Endothelial cell of umbilical vein (primary cell): Measurements from ENCODE around the gene PSMD9. TPM values are rescaled to one million over a fixed set of nuclear protein-coding genes. Genes with fewer than 3 reads are reported as not detected.

Experiments
- BruUV-seq: library from RNA; stranded (reverse); fragments of 400-500 nt; replicated peaks from 2 replicates; lab custom pipeline; 2021; lab: Mats Ljungman, UMichigan
- CTCF ChIA-PET: fragments of 300-600, 350-600 bp; sonication (Branson Sonifier 250); formaldehyde crosslinking; loops from one replicate; lab custom pipeline; 2021; ENCODE audit warnings: antibody characterized with exemption, inconsistent platforms; lab: Charles Lee
- POLR2A ChIA-PET: fragments of 300-600, 350-600 bp; sonication (Branson Sonifier 250); formaldehyde crosslinking; loops from one replicate; lab custom pipeline; 2021; ENCODE audit warnings: antibody characterized with exemption, inconsistent platforms; lab: Charles Lee
- DNase-seq: peaks from one replicate; pipeline ENCODE4 v3.0.0-alpha.2; 2011; ENCODE audit warnings: low read depth, low spot score
- FAIRE-seq: peaks from 2 replicates; lab custom pipeline; 2011; peaks lifted over from hg19 to GRCh38; lab: Jason Lieb, UNC
- H2AFZ ChIP-seq: 2 replicates; pipeline ENCODE4 v1.6.0; 2012; ENCODE audit warnings: low read depth, low read length, control low read depth, inconsistent platforms
- H3K27ac ChIP-seq: 2 replicates; pipeline ENCODE4 v1.5.1; 2011; ENCODE audit warnings: low read depth, mild to moderate bottlenecking, control low read depth, low read length, moderate library complexity; ENCODE audit not compliant: insufficient read depth
- H3K27me3 ChIP-seq, 2 experiments: 2 replicates each; pipeline versions ENCODE4 v1.6.0 to v1.6.1; 2011; ENCODE audit warnings: low read length in 2 of 2, mixed read lengths in 1 of 2; ENCODE audit not compliant: control insufficient read depth in 2 of 2, insufficient read depth in 2 of 2
- H3K36me3 ChIP-seq, 2 experiments: 2 replicates in 1 of 2; 3 replicates in 1 of 2; pipeline ENCODE4 v1.5.1; 2011; ENCODE audit warnings: low read length in 2 of 2, mild to moderate bottlenecking in 1 of 2, moderate library complexity in 1 of 2; ENCODE audit not compliant: control insufficient read depth in 2 of 2, insufficient read depth in 2 of 2; ENCODE audit errors: extremely low read depth in 1 of 2
- H3K4me1 ChIP-seq: 3 replicates; pipeline ENCODE4 v1.5.1; 2011; ENCODE audit warnings: mild to moderate bottlenecking, low read length; ENCODE audit not compliant: control insufficient read depth, insufficient read depth; ENCODE audit errors: extremely low read depth
- H3K4me2 ChIP-seq: 2 replicates; pipeline ENCODE4 v1.6.1; 2011; ENCODE audit warnings: low read length, control low read depth, mixed read lengths; ENCODE audit not compliant: insufficient read depth
- H3K4me3 ChIP-seq, 3 experiments: fragments of 200-600 bp in 1 of 3; sonication (generic), shearing (Covaris generic) in 1 of 3; replicated peaks in 1 of 3; 2 replicates each; pipeline ENCODE4 v1.5.1; 2011 to 2016; ENCODE audit warnings: control low read depth in 3 of 3, low read length in 3 of 3, mild to moderate bottlenecking in 2 of 3, inconsistent platforms in 1 of 3, low read depth in 1 of 3, moderate library complexity in 1 of 3; ENCODE audit not compliant: insufficient read depth in 1 of 3
- H3K79me2 ChIP-seq: 2 replicates; pipeline ENCODE4 v1.6.0; 2012; ENCODE audit warnings: low read length, inconsistent platforms; ENCODE audit not compliant: control insufficient read depth, insufficient read depth
- H3K9ac ChIP-seq: replicated peaks from 2 replicates; pipeline ENCODE3; 2011; ENCODE audit warnings: low read length, control low read depth; ENCODE audit not compliant: insufficient read depth; ENCODE audit errors: extremely low read depth
- H3K9me1 ChIP-seq: replicated peaks from 3 replicates; pipeline ENCODE4 v1.6.0; 2011; ENCODE audit warnings: mild to moderate bottlenecking, low read length; ENCODE audit not compliant: control insufficient read depth, insufficient read depth; ENCODE audit errors: extremely low read depth
- H3K9me3 ChIP-seq: replicated peaks from 2 replicates; pipeline ENCODE4 v1.5.1; 2012; ENCODE audit warnings: low read length, inconsistent platforms; ENCODE audit not compliant: control insufficient read depth, insufficient read depth
- H4K20me1 ChIP-seq: replicated peaks from 2 replicates; pipeline ENCODE3; 2011; ENCODE audit warnings: mild to moderate bottlenecking, low read length; ENCODE audit not compliant: control insufficient read depth, insufficient read depth; ENCODE audit errors: extremely low read depth
- EZH2 ChIP-seq: IDR thresholded peaks from 2 replicates; pipeline ENCODE4 v1.6.1; 2012; ENCODE audit warnings: borderline replicate concordance, low read depth, mild to moderate bottlenecking, moderate library complexity, low read length, inconsistent platforms; ENCODE audit not compliant: severe bottlenecking
- FOS ChIP-seq: IDR thresholded peaks from 2 replicates; pipeline ENCODE4 v1.6.1; 2011; ENCODE audit warnings: mild to moderate bottlenecking, low read length, moderate library complexity, borderline replicate concordance; ENCODE audit not compliant: insufficient read depth
- GATA2 ChIP-seq: IDR thresholded peaks from 2 replicates; pipeline ENCODE4 v1.7.0; 2011; ENCODE audit warnings: low read depth, mild to moderate bottlenecking, moderate library complexity, mixed read lengths, low read length; ENCODE audit not compliant: insufficient read length, insufficient read depth
- JUN ChIP-seq: IDR thresholded peaks from 2 replicates; pipeline ENCODE4 v1.6.1; 2011; ENCODE audit warnings: borderline replicate concordance, low read depth; ENCODE audit not compliant: insufficient read length, insufficient read depth
- MYC ChIP-seq: IDR thresholded peaks from one replicate; pipeline ENCODE4 v1.6.1; 2011; ENCODE audit warnings: mild to moderate bottlenecking, low read depth, low read length
- POLR2A ChIP-seq: IDR thresholded peaks from 2 replicates; pipeline ENCODE4 v1.6.1; 2012; ENCODE audit warnings: low read depth, mild to moderate bottlenecking, control low read depth, low read length
- POLR2AphosphoS5 ChIP-seq: IDR thresholded peaks from 2 replicates; pipeline ENCODE4 v1.6.1; 2012; ENCODE audit warnings: low read depth, mild to moderate bottlenecking, control low read depth, low read length, moderate library complexity; ENCODE audit not compliant: insufficient read depth
- dilution Hi-C: fragments of 300-500 bp; cut with MboI; formaldehyde crosslinking; loops from one replicate; pipeline ENCODE4 v1.15.0; 2019; ENCODE audit warnings: low sequenced_read_pairs; ENCODE audit not compliant: extremely low pct_ligation_motif_present
- intact Hi-C: fragments of 100-400 bp; cut with micrococcal nuclease; formaldehyde crosslinking; loops from one replicate; pipeline ENCODE4 v1.10.0; 2022
- polyA plus RNA-seq, 4 experiments: library from polyadenylated mRNA; depleted of rRNA in 3 of 4; stranded (reverse) in 3 of 4; unstranded in 1 of 4; fragments of >200 nt; gene quantifications; 2 replicates each; pipeline versions ENCODE4 v1.2.1 to v1.2.3, GENCODE V29; 2011 to 2012; ENCODE audit warnings: missing spikeins in 1 of 4
- total RNA-seq: library from RNA; stranded (reverse); gene quantifications from 2 replicates; pipeline ENCODE4 v1.2.3, GENCODE V29; 2021
- TF ChIP-seq, protein P1 (sequence below), 2 donors: IDR thresholded peaks; 1 replicate in 1 of 2; 2 replicates in 1 of 2; pipeline ENCODE4 v1.5.1; 2011; ENCODE audit warnings: low read length in 2 of 2, mild to moderate bottlenecking in 2 of 2, moderate library complexity in 2 of 2, control low read depth in 1 of 2, inconsistent platforms in 1 of 2, low read depth in 1 of 2; ENCODE audit not compliant: insufficient read depth in 1 of 2; ENCODE audit errors: extremely low read depth in 1 of 2
- TF ChIP-seq, protein P2 (sequence below): IDR thresholded peaks from 2 replicates; pipeline ENCODE4 v1.6.1; 2011; ENCODE audit not compliant: insufficient read depth, insufficient read length

PSMD9 gene
- total and polyA plus RNA-seq, 2 donors (not counting 3 experiments of a cell fraction or from before 2014, with no cell fraction given), result 69.2 to 118 TPM

DNA sequence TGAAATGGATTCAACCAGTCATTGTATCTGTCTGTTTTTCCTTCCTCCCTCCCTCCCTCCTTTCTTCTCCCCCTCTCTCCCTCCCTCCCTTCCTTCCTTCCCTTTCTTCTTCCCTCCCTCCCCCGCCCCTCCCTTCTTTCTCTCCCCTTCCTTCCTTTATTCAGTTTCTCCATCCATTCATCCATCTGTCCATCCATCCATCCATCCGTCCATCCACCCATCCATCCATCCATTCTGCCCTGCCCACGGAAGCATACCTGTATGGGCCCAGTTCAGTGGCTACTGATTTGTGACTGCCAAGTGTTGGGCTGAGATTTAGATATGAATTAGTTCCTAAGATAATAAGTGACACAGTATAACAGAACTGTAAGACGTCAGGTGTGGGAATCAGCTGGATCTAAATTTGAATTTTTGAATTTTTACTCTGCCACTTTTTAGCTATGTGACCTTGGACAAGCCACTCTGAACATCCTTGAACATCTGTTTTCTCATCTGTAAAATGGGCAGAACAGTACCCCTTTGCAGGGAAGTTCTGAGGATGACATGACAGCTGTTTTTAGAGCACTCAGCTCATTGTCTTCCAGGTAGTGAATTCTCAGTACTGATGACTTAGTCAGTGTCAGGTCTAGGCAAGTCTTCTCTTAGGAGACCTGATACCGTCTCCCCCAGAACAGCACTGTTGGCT, 72.7 kb downstream of the PSMD9 start:
- dilution Hi-C loops (no loop called here), intact Hi-C loops (no loop called here)
- Histone ChIP-seq H3K4me3 (no peak overlapping the region), H2AFZ (no peak overlapping the region), H3K9me3 (no peaks in the 10 kb centered on the region), H3K9me1 (no peaks in the 10 kb centered on the region), H3K27ac (no peak overlapping the region), H3K4me1 (peaks cover 7% of the 10 kb centered on the region), H3K36me3 (no peaks in the 10 kb centered on the region), H3K4me2 (no peak overlapping the region), H3K79me2 (no peaks in the 10 kb centered on the region), H3K9ac (no peak overlapping the region), H3K27me3 (no peaks in the 10 kb centered on the region), H4K20me1 (no peaks in the 10 kb centered on the region)
- FAIRE-seq (no peak), DNase-seq (no peak)
- CTCF ChIA-PET, result interaction anchor here (1.4 kb wide), 1 partner anchor 43 kb away, joined by 4 read pairs; the partner anchor contains the start of gene CFAP251
- POLR2A ChIA-PET, result no interaction called here
- no TSS peak for BruUV-seq
- TF ChIP-seq MYC, result no peak
- TF ChIP-seq GATA2, result no peak
- TF ChIP-seq JUN, result no peak

DNA sequence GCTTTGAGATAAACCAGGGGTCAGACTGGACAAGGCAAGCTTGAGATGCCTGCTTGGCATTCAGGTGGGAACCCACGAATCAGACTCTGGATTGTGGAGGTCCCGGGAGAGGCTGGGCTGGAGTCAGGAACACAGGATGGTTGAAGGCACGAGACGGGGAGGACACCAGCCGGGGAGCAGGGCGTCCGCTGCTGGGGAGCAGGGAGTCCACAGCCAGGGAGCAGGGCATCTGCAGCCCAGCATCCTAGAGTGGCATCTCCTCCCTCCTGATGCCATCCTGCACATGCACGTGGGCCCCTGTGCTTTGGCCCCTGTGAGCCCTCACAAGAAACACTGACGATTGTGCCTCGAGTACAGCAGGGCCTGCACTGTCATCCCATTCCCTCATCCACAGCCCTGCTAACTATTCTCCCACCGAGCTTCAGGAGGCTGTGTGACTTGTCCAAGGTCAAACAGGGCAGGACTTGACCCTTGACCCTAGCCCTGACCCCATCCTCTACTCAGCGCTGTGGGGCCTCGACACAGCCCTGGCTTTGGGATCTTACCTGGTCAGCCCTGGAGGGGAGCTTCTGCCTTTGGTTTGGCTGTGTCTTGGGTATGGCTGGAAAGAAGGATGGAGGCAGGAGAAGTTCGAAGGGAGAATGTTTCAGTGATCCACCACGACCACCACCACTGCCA, 74.9 kb downstream of the PSMD9 start:
- ChIA-PET CTCF (interaction anchor here (0.6 to 1.5 kb wide), 2 partner anchors 12 to 39 kb away, joined by 3 to 4 read pairs; no protein-coding TSS in a partner anchor), POLR2A (no interaction called here)
- H3K9ac ChIP-seq, result no peak overlapping the region
- no peaks in the 10 kb centered on the region for H3K9me3 ChIP-seq
- TF ChIP-seq EZH2, result no peak
- TF ChIP-seq, protein P1, sequence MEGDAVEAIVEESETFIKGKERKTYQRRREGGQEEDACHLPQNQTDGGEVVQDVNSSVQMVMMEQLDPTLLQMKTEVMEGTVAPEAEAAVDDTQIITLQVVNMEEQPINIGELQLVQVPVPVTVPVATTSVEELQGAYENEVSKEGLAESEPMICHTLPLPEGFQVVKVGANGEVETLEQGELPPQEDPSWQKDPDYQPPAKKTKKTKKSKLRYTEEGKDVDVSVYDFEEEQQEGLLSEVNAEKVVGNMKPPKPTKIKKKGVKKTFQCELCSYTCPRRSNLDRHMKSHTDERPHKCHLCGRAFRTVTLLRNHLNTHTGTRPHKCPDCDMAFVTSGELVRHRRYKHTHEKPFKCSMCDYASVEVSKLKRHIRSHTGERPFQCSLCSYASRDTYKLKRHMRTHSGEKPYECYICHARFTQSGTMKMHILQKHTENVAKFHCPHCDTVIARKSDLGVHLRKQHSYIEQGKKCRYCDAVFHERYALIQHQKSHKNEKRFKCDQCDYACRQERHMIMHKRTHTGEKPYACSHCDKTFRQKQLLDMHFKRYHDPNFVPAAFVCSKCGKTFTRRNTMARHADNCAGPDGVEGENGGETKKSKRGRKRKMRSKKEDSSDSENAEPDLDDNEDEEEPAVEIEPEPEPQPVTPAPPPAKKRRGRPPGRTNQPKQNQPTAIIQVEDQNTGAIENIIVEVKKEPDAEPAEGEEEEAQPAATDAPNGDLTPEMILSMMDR (IDR thresholded peaks at IDR 0.05; ENCODE audit: extremely low read depth in 1 of 2, insufficient read depth in 1 of 2, low read depth in 1 of 2, low read length in 2 of 2), result no peak
- TF ChIP-seq POLR2AphosphoS5, result no peak
- no peak for TF ChIP-seq POLR2A
- TF ChIP-seq, protein P2, sequence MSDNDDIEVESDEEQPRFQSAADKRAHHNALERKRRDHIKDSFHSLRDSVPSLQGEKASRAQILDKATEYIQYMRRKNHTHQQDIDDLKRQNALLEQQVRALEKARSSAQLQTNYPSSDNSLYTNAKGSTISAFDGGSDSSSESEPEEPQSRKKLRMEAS, result no peak
- no peak for TF ChIP-seq GATA2
- no peak for TF ChIP-seq FOS
- no peak for TF ChIP-seq JUN
- no peak for TF ChIP-seq MYC
- FAIRE-seq (no peak), DNase-seq (no peak)
- no peaks in the 10 kb centered on the region for H3K27me3 ChIP-seq
- dilution Hi-C loops, result no loop called here
- no peak overlapping the region for H3K27ac ChIP-seq
- H3K9me1 ChIP-seq, result no peaks in the 10 kb centered on the region
- H3K4me2 ChIP-seq, result no peak overlapping the region
- peaks cover 7% of the 10 kb centered on the region for H3K4me1 ChIP-seq
- no TSS peak for BruUV-seq
- H3K36me3 ChIP-seq, result no peaks in the 10 kb centered on the region
- no peak overlapping the region for H3K4me3 ChIP-seq
- H3K79me2 ChIP-seq, result no peaks in the 10 kb centered on the region
- H2AFZ ChIP-seq, result no peak overlapping the region
- H4K20me1 ChIP-seq, result no peaks in the 10 kb centered on the region
- intact Hi-C loops, result no loop called here
